Subcutaneous preadipocyte (primary cell): ENCODE data around the gene OSBPL7. TPM values are rescaled to one million over a fixed set of nuclear protein-coding genes. Genes with fewer than 3 reads are reported as not detected.

Experiments used
- total RNA-seq: library from RNA; depleted of rRNA; stranded (reverse); fragments of >200 nt; gene quantifications from 2 replicates; pipeline ENCODE4 v1.2.3, GENCODE V29; 2012

OSBPL7 gene
- total RNA-seq, result 3.7 and 4.0 TPM in 2 replicates

GRCh38 chr17:47821424-47822391 is at the start of gene OSBPL7:
OSBPL7 (minus strand) TSS chr17:47821794; CDS start chr17:47820278, 1,516 bp downstream.

GRCh38 chr17:47850692-47851573 is 29.3 kb upstream of the OSBPL7 start, which contains the start of gene SP6:
SP6 (minus strand) TSS chr17:47851163; CDS start chr17:47848429, 2,734 bp downstream.

GRCh38 chr17:47840742-47841487 is 19.3 kb upstream of the OSBPL7 start, which contains the start of gene SCRN2:
SCRN2 (minus strand) TSS chr17:47841273; CDS start chr17:47840843, 430 bp downstream.

GRCh38 chr17:47831003-47831933 is 9.7 kb upstream of the OSBPL7 start, which contains the start of the genes LRRC46 and MRPL10:
LRRC46 (plus strand) TSS chr17:47831670; CDS start chr17:47831990, 320 bp downstream.
MRPL10 (minus strand) TSS chr17:47831541; CDS start chr17:47831511, 30 bp downstream.

Other genes with a start within 250 kb of the OSBPL7 start
- gene KPNB1, start 171.9 kb downstream of the OSBPL7 start, total RNA-seq, result 296 and 476 TPM in 2 replicates
- gene TBKBP1, start 127.6 kb downstream of the OSBPL7 start, total RNA-seq, result 6.6 and 9.6 TPM in 2 replicates
- gene TBX21, start 88.6 kb downstream of the OSBPL7 start, total RNA-seq, result 2.6 and 3.7 TPM in 2 replicates
- gene MRPL10, start 9.7 kb upstream of the OSBPL7 start, total RNA-seq, result 40.3 and 41.9 TPM in 2 replicates
- under 0.01 and 0.20 TPM in 2 replicates for gene LRRC46, start 9.9 kb upstream of the OSBPL7 start, total RNA-seq
- 23.1 and 30.5 TPM in 2 replicates for gene SCRN2, start 19.5 kb upstream of the OSBPL7 start, total RNA-seq
- under 0.01 TPM in 2 replicates for gene SP6, start 29.4 kb upstream of the OSBPL7 start, total RNA-seq
- 0.73 and 2.2 TPM in 2 replicates for gene SP2, start 74.4 kb upstream of the OSBPL7 start, total RNA-seq
- 28.7 and 42.4 TPM in 2 replicates for gene PNPO, start 119.8 kb upstream of the OSBPL7 start, total RNA-seq
- gene PRR15L, start 136.1 kb upstream of the OSBPL7 start, total RNA-seq, result not detected in 2 replicates
- gene CDK5RAP3, start 149.3 kb upstream of the OSBPL7 start, total RNA-seq, result 31.5 and 37.1 TPM in 2 replicates
- 24.8 and 44.1 TPM in 2 replicates for gene COPZ2, start 216.0 kb upstream of the OSBPL7 start, total RNA-seq
- gene NFE2L1, start 226.6 kb upstream of the OSBPL7 start, total RNA-seq, result 59.2 and 71.4 TPM in 2 replicates